NK-92 (cell line): ENCODE measurements around the gene CAMSAP3.
"Not testable (repeated sequence)": the region's sequence is repeated elsewhere in the genome, so short reads cannot be mapped to it uniquely, and the experiment has no call there.

Source experiments
- DNase-seq: peaks from one replicate; lab custom pipeline; 2025; ENCODE audit not compliant: unreplicated experiment; lab: John Stamatoyannopoulos, UW

CAMSAP3 gene

DNA sequence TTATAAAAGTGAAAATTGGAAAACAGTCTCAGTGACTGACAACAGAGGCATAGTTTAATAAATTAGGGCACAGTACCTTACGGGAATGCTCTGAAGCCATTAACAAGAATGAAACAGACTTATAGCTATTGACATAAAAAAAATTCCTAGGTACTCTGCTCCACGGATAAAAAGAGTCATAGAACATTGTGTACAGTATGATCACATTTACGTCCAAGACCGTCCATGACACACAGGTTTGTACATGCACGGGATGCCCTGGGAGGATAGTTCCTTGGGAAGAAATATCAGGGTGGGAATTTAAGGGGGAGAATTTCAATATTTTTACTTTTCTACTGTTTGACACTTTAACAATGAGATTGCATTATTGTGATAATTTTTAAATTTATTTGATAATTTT is 24.9 kb upstream of the CAMSAP3 start:
- DNase-seq: no peak

- no peak for DNase-seq
These were observed 20.1 kb upstream of the CAMSAP3 start for GRCh38 chr19:7575434-7576040.

DNA sequence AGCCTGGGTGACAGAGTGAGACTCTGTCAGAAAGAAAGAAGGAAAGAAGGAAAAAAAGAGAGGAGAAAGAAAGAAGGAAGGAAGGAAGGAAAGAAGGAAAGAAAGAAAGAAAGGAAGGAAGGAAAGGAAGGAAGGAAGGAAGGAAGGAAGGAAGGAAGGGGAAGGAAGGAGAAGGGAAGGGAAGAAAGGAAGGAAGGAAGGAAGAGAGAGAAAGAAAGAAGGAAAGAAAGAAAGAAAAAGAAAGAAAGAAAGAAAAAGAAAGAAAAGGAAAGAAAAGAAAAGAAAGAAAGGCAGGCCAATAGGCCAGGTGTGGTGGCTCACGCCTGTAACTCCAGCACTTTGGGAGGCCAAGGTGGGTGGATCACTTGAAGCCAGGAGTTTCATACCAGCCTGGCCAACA is 18.2 kb upstream of the CAMSAP3 start:
- DNase-seq: not testable (repeated sequence)

GRCh38 chr19:7578127-7578526 is 17.5 kb upstream of the CAMSAP3 start:
- DNase-seq: no peak

DNA sequence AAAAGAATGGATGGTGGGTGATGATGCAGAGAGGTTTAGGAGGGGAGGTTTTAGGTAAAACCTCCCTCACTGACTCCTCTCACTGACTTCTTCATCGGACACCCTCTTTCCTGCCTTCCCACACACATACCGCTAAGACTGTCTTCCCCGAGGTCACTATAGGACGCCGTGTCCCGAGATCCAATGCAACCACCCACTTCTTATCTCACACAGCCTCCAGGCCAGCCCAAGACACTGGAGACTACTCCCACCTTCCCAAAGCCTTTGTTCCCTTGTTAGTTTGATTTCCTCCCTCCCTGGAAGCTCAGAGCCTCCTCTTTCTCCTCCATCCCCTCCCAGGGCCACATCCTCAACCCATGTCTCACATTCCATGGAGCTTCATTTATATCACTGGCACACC is 16.5 kb upstream of the CAMSAP3 start:
- DNase-seq: no peak

DNA sequence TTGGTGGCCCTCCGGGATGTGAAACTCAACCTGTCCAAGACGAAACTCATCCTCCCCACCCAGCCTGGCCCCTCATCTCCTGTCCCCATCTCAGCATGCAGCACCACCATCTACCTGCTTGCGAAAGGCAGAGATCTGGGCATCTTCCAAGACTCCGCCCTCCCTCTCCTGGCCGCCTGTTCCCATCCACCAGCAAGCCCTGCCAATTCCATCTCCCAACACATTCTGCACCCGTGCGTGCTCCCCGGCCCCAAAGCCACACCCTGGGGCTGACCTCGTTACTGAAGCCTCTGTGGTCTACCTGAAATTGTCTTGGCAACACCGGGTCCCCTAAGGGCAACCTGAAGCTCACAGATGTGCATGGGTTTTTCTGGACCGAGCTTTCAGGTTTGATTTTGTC is 13.2 kb upstream of the CAMSAP3 start:
- no peak for DNase-seq

DNA sequence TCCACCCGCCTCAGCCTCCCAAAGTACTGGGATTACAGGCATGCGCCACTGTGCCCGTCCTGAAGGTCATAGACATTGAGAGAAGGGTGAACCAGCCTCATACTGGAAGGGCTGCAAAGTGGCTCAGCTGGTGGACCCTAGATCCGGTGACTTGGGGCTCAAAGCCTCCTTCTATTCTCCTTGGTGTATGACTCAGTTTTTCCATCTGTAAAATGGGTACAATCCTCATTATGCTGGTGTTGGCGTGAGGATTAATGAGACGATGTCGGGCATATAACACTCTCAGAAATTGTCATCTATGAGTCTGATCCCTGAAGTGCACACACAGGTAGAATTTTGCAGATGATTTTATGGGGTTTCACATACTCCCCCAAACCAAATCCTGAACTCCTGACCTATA is 5.8 kb upstream of the CAMSAP3 start:
- no peak for DNase-seq

- no peak for DNase-seq
These were observed 5.4 kb upstream of the CAMSAP3 start for GRCh38 chr19:7590256-7590655.

- no peak for DNase-seq
These were observed 711 bp downstream of the CAMSAP3 start for GRCh38 chr19:7596211-7596937.

- DNase-seq: no peak
These were observed 2.0 kb downstream of the CAMSAP3 start for GRCh38 chr19:7597689-7598088.

DNA sequence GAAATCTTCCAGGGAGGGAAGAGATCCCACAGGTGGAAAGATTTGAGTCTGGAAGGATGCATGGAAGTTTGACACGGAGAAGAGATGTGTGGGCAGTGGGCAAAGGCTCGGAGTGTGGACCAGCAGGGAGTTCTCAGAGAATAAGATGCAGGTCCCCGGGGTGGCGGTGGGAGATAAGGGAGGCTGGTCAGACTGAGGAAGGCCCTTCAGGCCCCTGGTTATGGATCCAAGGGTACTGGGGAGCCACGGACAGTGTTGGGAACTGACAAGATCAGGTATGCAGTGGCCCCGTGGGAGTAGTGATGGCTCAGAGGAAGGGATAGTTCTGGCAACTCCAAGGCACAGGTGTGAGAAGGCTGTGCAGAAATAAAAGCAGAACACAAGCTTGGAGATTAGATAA is 2.5 kb downstream of the CAMSAP3 start:
- DNase-seq: no peak

GRCh38 chr19:7600721-7601120 is 5.1 kb downstream of the CAMSAP3 start:
- DNase-seq: no peak

DNA sequence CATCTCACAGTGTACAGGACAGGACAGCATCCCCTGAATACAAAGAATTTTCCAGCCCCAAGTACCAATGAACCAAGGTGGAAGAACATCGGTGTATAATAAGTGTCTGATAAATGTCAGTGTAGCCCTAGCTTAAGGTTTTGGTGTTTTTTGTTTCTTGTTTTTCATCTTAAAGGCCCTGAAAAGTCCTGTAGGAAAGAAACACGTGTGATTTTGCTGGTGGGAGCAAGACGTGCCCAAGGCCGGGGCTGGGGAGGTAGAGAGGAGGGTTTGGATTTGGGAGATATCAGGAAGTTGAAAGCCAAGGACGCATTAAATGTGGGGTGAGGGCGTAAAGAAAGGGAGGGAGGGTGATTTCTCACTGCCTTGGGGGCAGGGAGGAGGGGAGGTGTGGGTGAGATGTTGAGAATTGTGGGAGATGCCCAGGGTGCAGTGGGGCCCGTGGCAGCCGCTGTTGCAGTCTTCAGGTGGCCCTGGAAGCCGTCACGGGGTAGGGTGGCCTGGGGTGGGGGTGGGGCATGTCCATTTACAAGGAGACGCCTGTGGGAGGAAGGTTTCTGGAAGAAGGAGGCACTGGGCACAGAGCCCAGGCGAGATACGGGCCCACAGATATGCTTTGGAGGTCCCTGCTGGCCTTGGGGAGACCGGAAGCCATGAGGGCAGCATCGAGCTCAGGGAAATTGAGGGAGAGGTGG is 6.7 kb downstream of the CAMSAP3 start:
- no peak for DNase-seq

- no peak for DNase-seq
These were observed 7.4 kb downstream of the CAMSAP3 start for GRCh38 chr19:7602935-7603497.

DNA sequence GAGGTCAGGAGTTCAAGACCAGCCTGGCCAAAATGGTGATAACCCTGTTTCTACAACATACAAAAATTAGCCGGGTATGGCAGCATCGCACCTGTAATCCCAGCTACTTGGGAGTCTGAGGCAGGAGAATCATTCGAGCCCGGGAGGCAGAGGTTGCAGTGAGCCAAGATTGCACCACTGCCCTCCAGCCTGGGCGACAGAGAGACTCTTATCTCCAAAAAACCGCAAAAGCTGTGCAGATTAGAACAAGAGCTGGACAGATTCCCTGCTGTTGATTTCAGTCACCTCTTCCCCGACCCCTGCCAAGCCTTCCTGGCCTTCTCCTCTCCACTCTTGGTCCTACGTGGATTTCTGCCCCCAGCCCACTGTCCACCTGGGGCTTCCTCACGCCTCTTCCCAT is 8.3 kb downstream of the CAMSAP3 start:
- no peak for DNase-seq

GRCh38 chr19:7605490-7606222 is 10.0 kb downstream of the CAMSAP3 start:
- no peak for DNase-seq

DNA sequence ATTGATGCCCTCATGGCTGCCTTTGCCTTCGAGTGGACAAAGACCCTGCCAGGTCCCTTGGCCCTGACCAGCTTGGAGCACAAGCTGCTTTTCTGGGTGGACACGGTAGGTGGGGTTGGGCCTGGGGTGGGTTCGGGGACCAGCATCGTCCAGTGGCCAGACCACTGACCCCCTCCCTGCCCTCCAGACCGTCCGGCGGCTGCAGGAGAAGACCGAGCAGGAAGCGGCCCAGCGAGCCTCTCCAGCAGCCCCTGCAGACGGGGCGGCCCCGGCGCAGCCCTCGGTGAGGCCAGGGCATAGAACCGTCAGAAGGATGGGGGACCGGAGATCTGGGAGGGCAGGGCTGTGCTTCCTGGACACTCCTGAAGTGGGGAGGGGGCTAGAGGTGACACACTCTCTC is 10.6 kb downstream of the CAMSAP3 start:
- no peak for DNase-seq

DNA sequence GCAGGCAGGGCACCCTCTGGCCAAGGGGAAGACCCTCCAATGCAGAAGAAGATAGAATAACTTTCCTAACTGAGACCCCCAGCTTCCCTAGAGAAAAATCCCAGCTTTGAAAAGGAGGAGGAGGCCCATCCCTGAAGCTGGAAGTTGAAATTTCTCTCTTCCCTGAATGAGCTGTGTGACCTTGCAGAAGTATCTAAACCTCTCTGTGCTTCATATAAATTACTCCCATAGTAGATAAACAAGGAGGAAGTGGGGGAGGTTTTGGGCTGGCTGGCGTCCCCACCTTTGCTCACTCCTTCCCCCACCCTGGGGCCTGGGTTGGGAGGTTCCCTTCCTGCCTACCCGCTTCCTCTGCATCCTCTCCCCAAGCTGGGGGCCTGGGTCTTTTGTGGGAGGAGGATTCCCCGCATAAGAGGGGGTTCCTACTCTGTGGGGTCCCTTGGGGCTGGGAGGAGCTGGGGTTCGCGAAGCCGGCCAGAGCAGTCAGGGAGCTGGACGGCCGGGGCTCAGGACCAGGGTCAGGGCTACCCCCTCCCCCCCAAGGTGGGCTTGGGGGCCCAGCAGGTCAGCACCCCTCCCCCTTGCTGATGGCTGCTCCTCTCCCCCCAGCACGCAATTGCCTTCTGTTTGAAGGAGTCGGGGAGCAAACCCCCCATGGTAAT is 11.7 kb downstream of the CAMSAP3 start:
- DNase-seq: no peak

DNA sequence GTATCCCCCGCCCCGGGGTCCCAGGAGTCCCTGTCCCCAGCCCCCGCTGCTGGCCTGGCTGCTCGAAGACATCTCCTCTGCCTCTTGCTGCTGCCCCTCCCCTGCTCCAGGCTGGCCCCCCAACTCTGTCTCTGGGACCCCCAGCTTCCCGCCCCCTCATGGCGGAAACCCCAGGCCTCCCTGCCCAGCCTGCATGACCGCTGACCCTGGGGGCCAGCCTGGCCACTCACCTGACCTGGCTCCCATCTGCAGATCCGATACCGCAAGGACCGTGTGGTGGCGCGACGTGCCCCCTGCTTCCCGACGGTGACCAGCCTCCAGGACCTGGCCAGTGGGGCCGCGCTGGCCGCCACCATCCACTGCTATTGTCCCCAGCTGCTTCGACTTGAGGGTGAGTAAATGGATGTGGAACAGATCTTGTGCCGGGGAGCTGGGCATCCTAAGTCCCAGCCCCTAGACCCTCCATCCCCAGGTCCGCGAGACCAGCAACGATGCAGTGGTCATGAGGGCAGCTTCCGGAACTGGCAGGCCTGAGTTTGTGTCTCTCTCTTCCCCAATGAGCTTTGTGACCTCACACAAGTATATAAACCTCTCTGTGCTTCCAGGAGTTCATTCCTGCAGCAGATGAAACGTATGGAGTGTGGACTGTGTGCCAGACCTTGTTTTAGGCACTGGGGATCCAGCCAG is 12.4 kb downstream of the CAMSAP3 start:
- no peak for DNase-seq

DNA sequence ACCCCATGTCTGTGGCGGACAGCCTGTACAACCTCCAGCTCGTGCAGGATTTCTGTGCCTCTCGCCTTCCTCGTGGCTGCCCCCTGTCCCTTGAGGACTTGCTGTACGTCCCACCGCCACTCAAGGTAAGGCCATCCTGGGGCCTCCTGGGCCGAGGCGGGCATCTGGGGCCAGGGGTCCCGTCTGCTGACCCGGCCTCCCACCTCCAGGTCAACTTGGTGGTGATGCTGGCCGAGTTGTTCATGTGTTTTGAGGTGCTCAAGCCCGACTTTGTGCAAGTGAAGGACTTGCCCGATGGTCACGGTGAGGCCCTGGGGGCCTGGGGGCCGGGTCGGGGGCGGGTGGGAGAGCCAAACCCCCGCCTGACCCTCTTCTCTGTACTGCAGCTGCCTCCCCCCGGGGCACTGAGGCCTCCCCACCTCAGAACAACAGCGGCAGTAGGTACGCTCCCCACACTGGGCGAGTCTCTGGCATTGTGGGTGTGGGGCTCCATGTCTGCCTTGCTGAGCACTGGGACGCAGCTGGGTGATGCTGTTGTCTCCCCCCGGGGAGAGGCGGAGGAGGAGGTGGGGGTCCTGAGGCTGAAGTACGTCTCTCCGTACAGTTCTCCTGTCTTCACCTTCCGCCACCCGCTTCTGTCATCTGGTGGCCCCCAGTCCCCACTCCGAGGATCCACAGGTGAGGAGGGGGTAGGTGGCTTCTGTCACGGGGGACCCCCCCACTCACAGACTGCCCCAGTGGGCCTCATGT is 15.0 kb downstream of the CAMSAP3 start:
- DNase-seq: no peak
